CD4-positive, alpha-beta T cell treated with Interleukin-10 for 1 hour (primary cell): ENCODE data around the gene SRSF6.
"Not testable (repeated sequence)": the region's sequence is repeated elsewhere in the genome, so short reads cannot be mapped to it uniquely, and the experiment has no call there.

Experiments used
- DNase-seq: peaks from one replicate; pipeline ENCODE4 v3.0.0-alpha.2; 2020

The SRSF6 gene

DNA sequence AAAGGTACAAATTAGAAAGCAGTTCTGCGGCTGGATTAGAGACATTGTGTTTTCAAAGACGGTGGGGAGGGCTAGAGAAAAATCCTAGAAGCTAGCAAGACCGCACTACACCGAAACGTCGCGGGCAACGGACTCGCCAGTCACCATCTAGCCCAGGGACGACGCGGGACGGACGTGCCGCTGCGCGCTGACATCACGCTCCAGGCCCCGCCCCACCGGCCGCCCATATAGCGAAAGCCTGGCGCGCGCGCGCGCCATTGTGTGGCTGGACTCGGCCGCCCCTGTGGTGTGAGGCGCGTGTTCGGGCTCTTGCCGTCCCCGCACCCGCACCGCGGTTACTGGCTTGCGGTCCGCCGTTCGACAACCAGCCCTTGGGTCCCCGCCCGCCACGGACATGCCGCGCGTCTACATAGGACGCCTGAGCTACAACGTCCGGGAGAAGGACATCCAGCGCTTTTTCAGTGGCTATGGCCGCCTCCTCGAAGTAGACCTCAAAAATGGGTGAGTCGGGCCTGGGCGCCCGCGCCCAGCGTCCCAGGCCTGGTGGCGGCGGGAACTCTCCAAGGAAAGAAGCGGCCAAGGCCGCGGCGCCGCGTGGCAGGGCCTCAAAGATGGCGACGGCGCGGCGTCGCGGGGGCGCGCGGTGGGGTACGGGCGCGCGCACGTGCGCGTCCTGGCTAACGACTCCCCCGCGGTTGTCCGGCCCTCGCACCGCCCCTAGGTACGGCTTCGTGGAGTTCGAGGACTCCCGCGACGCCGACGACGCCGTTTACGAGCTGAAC is at the start of gene SRSF6:
SRSF6 (plus strand) TSS at position 257 of the 782 bp plus-strand sequence; CDS start at position 395, 138 bp downstream.
- DNase-seq, result peak; percentile 93

DNA sequence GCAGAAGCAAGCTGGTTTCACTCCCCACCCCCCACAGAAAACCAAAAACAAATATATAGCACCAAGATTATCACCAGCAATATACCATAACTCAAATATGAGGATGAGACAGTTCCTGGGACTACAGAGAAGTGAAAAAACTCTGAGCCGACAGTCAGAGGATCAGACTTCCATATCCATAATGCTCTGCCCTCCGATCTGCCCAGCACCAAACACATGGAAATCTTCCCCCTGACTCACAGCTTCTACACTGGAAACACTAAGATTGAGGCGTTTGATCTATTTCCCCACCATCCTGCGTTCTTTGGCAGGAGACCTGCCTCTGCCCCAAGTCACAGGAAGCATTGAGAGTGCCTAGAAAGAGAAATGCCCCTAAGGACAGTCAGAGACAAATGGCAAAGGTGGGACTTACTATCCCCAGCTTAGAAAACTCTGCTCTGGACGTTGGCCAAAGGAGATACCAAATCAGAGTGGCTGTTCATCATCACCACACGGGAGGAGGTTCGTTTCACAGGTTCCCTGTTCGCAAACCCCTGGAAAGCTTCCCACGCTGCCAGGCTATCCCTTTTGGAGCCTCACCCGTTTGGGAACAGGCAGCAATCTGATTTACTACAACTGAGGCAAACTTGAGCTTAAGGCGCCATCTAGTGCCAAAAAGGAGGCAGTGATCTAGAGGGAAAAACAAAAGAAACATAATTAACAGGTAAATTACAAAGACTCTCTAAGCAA is 48.7 kb upstream of the SRSF6 start:
- no peak for DNase-seq

- no peak for DNase-seq
Measured at GRCh38 chr20:43409577-43409913, 48.2 kb upstream of the SRSF6 start.

DNA sequence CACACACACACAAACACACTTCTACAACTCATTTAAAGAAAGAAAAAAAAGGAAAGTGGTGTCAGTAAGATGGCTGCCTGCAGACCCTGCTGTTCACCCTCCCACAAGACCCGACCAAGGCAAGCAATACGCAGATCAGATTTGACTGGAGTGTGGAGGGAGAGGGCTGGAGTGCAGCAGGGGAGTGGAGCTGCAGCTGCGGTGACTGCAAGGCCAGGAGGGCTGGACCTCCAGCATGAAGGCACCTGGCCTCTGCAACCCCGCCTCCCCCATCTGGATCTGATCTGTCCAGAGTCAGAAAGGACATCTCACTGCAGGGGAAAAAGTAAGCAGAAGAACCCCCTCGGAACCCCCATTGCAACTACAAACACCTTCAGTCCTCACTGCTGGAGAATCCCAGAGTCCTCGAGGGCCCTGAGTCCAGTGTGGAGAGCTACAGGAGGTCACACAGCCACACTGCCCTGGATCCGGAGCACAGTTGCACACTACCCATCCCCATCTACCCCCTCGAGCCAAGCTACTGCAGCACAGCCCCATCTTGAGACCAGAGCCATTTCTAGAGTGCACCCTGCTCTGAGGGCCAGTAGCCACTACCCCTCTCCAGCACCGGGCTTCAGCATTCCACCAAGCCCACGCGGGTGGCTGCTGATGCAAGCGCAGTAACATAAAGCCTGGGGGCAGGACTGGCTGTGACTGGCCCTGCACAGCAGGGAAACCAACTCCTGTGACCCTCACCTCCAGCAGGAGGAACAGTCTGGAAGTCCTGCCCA is 41.9 kb upstream of the SRSF6 start:
- no peak for DNase-seq

DNA sequence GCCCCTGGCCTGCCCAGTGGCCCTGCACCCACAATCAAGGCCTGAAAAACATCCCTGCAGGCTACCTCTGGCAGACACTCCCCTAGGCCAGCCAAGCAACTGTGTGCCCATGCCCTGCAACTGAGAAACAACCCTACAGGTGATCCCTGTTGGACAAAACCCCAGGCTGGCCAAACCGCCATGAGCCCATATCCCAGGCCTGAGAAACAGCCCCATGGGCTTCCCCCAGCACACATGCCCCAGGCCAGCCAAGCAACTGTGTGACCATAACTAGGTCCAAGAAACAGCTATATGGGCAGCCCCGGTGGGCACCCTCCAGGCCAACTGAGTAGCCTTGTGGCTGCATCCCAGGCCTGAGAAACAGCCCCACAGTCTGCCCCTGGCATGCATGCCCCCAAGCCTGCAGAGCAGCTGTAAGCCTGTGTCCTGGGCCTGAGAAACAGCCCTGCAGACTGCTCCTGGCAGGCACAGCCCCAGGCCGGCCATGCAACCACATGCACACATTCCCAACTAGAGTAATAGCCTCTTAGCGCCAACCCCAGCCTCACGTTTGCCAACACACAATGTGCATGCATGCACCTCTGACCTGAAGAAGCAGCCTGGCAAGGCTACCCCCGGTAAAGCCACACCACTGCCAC is 41.0 kb upstream of the SRSF6 start:
- DNase-seq, result no peak

DNA sequence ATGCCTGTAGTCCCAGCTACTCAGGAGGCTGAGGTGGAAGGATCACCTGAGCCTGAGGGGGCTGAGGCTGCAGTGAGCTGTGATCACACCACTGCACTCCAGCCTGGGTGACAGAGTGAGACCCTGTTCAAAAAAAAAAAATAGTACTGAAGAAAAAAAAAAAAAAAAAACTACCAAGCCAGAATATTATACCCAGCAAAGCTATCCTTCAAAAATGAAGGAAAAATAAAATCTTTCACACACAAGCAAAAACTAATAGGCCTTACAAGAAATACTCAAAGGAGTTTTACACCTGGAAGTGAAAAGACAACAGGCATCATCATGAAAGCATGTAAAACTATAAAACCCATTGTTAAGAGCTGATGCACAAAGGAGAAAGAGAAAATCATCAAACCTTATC is 37.5 kb upstream of the SRSF6 start:
- no peak for DNase-seq

DNA sequence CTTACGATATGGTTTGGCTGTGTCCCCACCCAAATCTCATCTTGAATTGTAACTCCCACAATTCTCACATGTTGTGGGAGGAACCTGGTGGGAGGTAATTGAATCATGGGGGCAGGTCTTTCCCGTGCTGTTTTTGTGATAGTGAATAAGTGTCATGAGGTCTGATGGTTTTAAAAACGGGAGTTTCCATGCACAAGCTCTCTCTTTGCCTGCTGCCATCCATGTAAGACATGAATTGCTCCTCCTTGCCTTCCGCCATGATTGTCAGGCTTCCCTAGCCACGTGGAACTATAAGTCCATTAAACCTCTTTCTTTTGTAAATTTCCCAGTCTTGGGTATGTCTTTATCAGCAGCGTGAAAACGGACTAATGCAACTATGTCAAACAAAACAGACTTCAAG is 36.8 kb upstream of the SRSF6 start:
- not testable (repeated sequence) for DNase-seq

DNA sequence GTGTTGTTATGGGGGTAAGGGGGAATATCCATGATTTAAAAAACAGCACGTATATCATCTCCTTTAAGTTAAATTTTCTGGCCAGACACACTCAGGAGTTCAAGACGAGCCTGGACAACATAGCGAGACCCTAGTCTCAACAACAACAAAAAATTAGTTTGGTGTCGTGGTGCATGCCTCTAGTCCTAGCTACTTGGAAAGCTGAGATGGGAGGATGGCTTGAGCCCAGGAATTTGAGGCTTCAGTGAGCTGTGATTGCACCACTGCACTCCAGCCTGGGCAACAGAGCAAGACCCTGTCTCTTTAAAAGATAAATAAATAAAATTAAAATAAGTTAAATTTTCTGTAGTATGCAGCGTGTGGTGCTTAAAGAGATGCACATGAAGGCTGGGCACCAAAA is 31.5 kb upstream of the SRSF6 start:
- DNase-seq, result no peak

DNA sequence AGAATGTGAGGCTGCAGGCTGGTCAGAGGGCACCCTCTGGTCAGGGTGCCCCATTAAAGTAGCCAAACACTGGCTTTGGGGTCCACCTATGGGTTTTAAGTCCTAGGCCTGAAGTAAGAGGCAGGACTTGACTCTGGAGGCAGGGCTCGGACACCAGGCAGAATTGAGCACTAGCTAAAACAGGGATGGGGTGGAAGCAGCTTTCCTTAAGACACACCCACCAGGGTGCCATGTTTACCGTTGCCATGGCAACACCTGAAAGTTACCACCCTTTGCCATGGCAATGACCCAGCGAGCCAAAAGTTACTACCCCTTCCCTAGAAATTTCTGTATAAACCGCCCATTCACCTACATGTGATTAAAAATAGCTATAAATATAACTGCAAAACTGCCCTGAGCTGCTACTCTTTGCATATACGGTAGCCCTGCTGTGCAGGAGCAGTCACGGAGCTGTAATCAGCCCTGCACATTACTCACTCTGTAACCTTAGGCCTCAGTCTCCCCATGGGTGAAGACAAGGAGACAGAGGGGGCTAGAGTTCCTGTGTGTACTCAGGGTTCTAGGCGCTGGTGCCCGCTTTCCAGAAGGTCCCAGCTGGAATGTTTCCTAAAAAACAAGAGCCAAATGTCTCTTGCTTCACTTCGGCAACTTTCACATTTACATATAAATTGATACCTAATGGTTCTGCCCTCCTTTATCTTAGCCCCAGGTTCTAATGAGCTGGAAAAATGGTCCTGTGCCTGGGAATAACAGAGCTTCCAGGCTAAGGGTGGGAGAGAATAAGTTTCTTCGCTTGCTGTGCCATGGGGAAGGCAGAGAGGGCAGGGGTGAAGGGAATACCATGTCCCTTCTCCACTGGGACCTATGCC is 27.2 kb upstream of the SRSF6 start:
- no peak for DNase-seq

- no peak for DNase-seq
Measured at GRCh38 chr20:43431134-43431519, 26.6 kb upstream of the SRSF6 start.

DNA sequence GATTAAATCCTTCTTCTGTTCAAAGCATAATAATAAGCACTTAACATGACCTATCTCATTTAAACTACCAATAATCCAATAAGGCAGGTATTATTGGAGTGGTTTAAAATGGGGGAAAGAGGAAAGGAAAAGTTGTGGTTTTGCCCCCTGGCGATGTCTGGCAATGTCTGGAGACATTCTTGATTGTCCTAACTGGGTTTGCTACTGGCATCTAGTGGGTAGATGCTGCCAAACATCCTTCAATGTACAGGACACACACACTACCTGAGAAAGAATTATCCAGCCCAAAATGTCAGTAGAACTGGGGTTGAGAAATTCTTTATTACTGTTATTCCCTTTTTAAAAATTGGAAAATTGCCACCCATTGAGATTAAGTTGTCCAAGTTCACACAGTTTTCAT is 25.2 kb upstream of the SRSF6 start:
- no peak for DNase-seq

GRCh38 chr20:43433250-43433854 is 24.3 kb upstream of the SRSF6 start:
- no peak for DNase-seq

- DNase-seq, result no peak
Measured at GRCh38 chr20:43434565-43434964, 23.1 kb upstream of the SRSF6 start.

GRCh38 chr20:43438578-43439316 is 18.9 kb upstream of the SRSF6 start:
- no peak for DNase-seq

GRCh38 chr20:43440531-43440930 is 17.2 kb upstream of the SRSF6 start:
- DNase-seq, result no peak

GRCh38 chr20:43442282-43442880 is 15.3 kb upstream of the SRSF6 start:
- no peak for DNase-seq

DNA sequence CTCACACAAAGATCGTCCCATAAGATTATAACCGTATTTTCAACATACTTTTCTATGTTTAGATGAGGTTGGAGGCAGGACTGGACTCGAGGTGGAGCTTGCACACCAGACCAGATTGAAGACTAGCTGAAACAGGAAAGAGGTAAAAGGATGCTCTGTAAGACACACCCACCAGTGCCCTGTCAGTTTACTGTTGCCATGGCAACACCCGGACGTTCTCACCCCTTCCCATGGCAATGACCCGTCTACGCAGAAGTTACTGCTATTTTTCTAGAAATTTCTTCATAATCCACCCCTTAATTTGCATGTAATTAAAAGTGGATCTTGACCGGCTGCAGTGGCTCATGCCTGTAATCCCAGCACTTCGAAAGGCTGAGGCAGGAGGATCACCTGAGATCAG is 13.6 kb upstream of the SRSF6 start:
- no peak for DNase-seq

DNA sequence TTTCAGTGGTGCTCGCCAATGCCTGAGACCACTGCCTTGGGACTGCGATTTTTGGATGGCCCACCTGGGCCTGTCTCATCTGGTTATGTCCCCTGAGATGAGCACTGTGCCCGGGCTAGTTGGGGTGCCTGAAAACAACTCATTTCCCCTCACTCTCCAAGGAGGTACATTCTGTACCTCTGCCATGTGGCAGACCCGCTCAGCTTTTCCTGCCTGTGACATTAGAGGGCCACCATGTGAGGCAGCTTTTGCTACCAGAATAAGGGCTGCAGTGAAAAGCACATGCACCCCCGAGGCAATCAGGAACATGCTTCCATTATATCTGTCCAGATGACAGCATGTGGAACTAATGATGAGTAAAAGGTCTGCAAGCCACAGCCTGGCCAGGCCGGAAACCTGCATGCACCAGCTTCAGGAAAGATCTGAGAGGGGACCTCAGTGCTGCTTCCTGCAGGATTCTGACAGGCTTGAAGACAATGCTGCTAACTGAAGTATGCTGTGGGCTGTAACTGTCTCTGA is 11.3 kb upstream of the SRSF6 start:
- no peak for DNase-seq

- DNase-seq, result not testable (repeated sequence)
Measured at GRCh38 chr20:43448431-43448747, 9.3 kb upstream of the SRSF6 start.

DNA sequence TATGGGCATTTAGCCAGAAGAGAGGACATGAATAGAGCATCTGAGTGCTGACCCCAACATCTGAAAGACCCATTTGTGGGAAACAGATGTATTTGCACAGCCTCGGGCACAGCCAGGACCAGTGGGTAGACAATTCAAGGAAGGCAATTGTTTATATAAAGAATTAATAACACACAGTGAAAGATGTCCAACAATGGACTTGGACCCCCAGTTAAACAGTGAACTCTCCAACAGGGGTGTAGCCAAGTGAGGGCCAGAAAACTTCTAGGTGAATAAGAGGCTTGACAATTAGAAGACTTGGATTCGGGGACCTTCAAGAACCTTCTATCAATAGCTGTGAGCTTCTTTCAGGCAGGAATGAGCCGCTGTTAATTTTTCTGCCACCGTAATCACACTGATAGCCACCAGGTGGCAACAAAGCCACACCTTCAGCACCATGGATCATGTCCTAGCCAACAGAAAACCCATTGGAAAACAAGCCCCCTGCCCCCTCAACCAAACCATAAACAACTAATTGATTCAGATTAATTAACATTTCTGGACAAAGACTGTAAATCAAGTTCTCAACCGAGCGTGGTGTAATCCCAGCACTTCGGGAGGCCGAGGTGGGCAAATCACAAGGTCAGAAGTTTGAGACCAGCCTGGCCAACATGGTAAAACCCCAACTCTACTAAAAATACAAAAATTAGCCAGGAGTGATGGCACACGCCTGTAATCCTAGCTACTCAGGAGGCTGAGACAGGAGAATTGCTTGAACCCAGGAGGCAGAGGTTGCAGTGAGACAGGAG is 8.8 kb upstream of the SRSF6 start:
- peak; percentile 55 for DNase-seq
